HT1080 (cell line): ENCODE results near the gene JMJD6. TPM values are rescaled to one million over a fixed set of nuclear protein-coding genes. Genes with fewer than 3 reads are reported as not detected.
"Not testable (repeated sequence)": the region's sequence is repeated elsewhere in the genome, so short reads cannot be mapped to it uniquely, and the experiment has no call there.

Source experiments
- DNase-seq: peaks from one replicate; pipeline ENCODE4 v3.0.0-alpha.2; 2015; ENCODE audit warnings: low read depth
- total RNA-seq: library from RNA; depleted of rRNA; stranded (reverse); fragments of >200 nt; shearing (Covaris generic); gene quantifications from 2 replicates; pipeline ENCODE4 v1.2.3, GENCODE V29; 2014

JMJD6 gene
- total RNA-seq, 1 experiment from 2014 or later = 27.9 TPM

- DNase-seq = peak; percentile 99
These were observed 10.8 kb upstream of the JMJD6 start, which contains the start of gene SRSF2 for GRCh38 chr17:76737082-76737675. SRSF2 (minus strand) TSS chr17:76737331; CDS start chr17:76737160, 171 bp downstream.

- peak; percentile 39 for DNase-seq
These were observed 10.1 kb upstream of the JMJD6 start for GRCh38 chr17:76736349-76737081.

GRCh38 chr17:76735586-76736348, 9.4 kb upstream of the JMJD6 start:
- no peak for DNase-seq

- DNase-seq = no peak
These were observed 8.6 kb upstream of the JMJD6 start for GRCh38 chr17:76735006-76735405.

- peak; percentile 39 for DNase-seq
These were observed 7.9 kb upstream of the JMJD6 start for GRCh38 chr17:76734080-76734840.

- no peak for DNase-seq
These were observed 7.2 kb upstream of the JMJD6 start for GRCh38 chr17:76733618-76733957.

- DNase-seq = no peak
These were observed 6.6 kb upstream of the JMJD6 start for GRCh38 chr17:76732734-76733617.

- DNase-seq = not testable (repeated sequence)
These were observed 5.7 kb upstream of the JMJD6 start for GRCh38 chr17:76731800-76732733.

- DNase-seq = no peak
These were observed 1.5 kb upstream of the JMJD6 start for GRCh38 chr17:76727745-76728456.

GRCh38 chr17:76726776-76727718, 641 bp upstream of the JMJD6 start, which contains the start of gene METTL23:
METTL23 (plus strand) TSS chr17:76726839; CDS start chr17:76729711, 2,872 bp downstream.
- DNase-seq = peak; percentile 72

- no peak for DNase-seq
These were observed 701 bp downstream of the JMJD6 start for GRCh38 chr17:76725580-76726230.

- no peak for DNase-seq
These were observed 2.6 kb downstream of the JMJD6 start for GRCh38 chr17:76723812-76724211.

GRCh38 chr17:76722977-76723376, 3.4 kb downstream of the JMJD6 start:
- DNase-seq = not testable (repeated sequence)

- DNase-seq = no peak
These were observed 4.1 kb downstream of the JMJD6 start for GRCh38 chr17:76722279-76722678.

GRCh38 chr17:76721463-76721862, 4.9 kb downstream of the JMJD6 start:
- DNase-seq = no peak

- DNase-seq = no peak
These were observed 5.5 kb downstream of the JMJD6 start for GRCh38 chr17:76720941-76721340.

- DNase-seq = no peak
These were observed 6.2 kb downstream of the JMJD6 start for GRCh38 chr17:76720211-76720610.
